ENCODE results near the gene SCAMP1.

SCAMP1 gene

DNA sequence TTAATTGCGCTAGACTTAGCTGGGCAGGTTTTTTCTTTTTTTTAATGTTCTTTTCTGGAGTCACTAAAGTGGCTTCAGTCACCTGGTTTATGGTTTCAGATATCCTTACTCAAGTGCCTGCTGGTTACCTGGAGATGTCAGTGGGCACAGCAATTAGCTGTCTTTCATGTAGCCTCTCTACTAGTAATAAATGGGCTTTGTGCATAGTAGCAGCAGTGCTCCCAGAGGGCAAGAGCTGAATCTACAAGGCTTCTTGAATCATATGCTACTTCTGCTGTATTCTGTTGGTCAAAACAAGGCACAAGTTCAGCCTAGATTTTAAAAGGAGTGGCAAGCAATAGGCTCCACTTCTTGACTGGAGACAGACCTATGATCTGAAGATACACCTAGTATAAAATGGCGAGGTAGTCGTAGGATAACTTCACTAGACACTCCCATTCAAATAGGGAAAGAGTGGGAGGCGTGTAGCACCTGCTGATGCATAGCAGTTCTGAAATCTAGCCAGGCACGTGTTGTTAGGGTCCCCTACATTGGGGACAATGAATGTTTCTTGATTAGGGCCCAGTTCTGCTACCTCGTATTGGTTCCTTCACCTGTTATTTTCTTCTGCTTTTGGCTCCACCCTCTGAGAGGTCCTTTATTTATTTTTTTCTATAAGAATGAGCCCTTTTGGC lies 7.0 kb downstream of the SCAMP1 start:
- Histone ChIP-seq H3K36me3 (ENCODE audit: control insufficient read depth in 2 of 2, insufficient read depth in 1 of 2, low read length in 2 of 2) (no peaks in the 10 kb centered on the region), H3K4me1 (ENCODE audit: control insufficient read depth, insufficient read depth, low read length) (peaks cover 8% of the 10 kb centered on the region), H3K4me3 (ENCODE audit: low read depth, low read length) (no peak overlapping the region), H3K27ac (ENCODE audit: extremely low read depth, low read depth, low read length) (no peak overlapping the region), H3K9me3 (ENCODE audit: control insufficient read depth, insufficient read depth, low read depth, low read length) (no peaks in the 10 kb centered on the region)
- no peak for TF ChIP-seq ZSCAN23 (tag by site-specific recombination; IDR thresholded peaks at IDR 0.05)
- TF ChIP-seq ZNF112 (tag by site-specific recombination; IDR thresholded peaks at IDR 0.05), result no peak
- TF ChIP-seq ZEB2 (tag by site-specific recombination; IDR thresholded peaks at IDR 0.05), result no peak
- TF ChIP-seq ZNF292 (tag by site-specific recombination; IDR thresholded peaks at IDR 0.05; ENCODE audit: borderline replicate concordance, low read depth), result no peak
- TF ChIP-seq, protein P1, sequence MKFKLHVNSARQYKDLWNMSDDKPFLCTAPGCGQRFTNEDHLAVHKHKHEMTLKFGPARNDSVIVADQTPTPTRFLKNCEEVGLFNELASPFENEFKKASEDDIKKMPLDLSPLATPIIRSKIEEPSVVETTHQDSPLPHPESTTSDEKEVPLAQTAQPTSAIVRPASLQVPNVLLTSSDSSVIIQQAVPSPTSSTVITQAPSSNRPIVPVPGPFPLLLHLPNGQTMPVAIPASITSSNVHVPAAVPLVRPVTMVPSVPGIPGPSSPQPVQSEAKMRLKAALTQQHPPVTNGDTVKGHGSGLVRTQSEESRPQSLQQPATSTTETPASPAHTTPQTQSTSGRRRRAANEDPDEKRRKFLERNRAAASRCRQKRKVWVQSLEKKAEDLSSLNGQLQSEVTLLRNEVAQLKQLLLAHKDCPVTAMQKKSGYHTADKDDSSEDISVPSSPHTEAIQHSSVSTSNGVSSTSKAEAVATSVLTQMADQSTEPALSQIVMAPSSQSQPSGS (tag by site-specific recombination; IDR thresholded peaks at IDR 0.05; ENCODE audit: low read depth), result no peak
- TF ChIP-seq OSR2 (tag by site-specific recombination; IDR thresholded peaks at IDR 0.05), result peak; percentile 20; the same call in 1 of the 2 replicates
- no peak for TF ChIP-seq ZNF366 (tag by site-specific recombination; conservative IDR thresholded peaks at IDR 0.05)
- TF ChIP-seq ZNF843 (tag by site-specific recombination; IDR thresholded peaks at IDR 0.05), result no peak
- no peak for TF ChIP-seq ZNF585B (tag by site-specific recombination; IDR thresholded peaks at IDR 0.05)
- ChIA-PET CTCF (interaction anchor here (0.8 to 1.5 kb wide), 3 partner anchors 14 to 42 kb away, joined by 3 to 4 read pairs (median 3); no protein-coding TSS in a partner anchor), POLR2A (interaction anchor here (0.6 kb wide), 1 partner anchor 623 kb away, joined by 3 read pairs; no protein-coding TSS in a partner anchor)

DNA sequence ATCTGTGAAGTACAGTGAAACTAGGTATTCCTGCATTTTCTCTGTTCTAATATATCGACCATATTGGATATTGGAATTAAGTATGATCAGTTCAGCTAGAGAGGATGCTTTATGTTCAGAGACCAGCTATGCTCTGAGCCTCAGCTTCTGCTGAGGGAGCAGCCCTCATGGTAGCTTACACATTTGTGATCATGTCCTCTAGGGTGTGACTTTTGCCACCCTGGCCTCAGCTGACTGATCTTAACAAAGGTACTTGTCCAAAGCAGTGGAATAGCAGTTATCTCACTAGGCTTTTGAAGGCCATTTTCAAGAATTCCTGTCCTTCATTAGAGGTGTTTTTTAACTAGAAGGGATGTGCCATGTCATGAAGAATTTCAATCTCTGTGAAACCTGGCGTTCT lies 9.3 kb downstream of the SCAMP1 start:
- H3K27ac ChIP-seq (ENCODE audit: extremely low read depth, low read depth, low read length), result no peak overlapping the region
- peaks cover 18% of the 10 kb centered on the region for H3K4me1 ChIP-seq (ENCODE audit: control insufficient read depth, insufficient read depth, low read length)
- H3K4me3 ChIP-seq (ENCODE audit: low read depth, low read length), result no peak overlapping the region
- no peaks in the 10 kb centered on the region for H3K9me3 ChIP-seq (ENCODE audit: control insufficient read depth, insufficient read depth, low read depth, low read length)
- POLR2A ChIA-PET, result no interaction called here
- CTCF ChIA-PET, result no interaction called here
- no peak for TF ChIP-seq ZNF501 (tag by site-specific recombination; IDR thresholded peaks at IDR 0.05)
- no peak for TF ChIP-seq ZNF140 (tag by site-specific recombination; IDR thresholded peaks at IDR 0.05)
- TF ChIP-seq, protein P2, sequence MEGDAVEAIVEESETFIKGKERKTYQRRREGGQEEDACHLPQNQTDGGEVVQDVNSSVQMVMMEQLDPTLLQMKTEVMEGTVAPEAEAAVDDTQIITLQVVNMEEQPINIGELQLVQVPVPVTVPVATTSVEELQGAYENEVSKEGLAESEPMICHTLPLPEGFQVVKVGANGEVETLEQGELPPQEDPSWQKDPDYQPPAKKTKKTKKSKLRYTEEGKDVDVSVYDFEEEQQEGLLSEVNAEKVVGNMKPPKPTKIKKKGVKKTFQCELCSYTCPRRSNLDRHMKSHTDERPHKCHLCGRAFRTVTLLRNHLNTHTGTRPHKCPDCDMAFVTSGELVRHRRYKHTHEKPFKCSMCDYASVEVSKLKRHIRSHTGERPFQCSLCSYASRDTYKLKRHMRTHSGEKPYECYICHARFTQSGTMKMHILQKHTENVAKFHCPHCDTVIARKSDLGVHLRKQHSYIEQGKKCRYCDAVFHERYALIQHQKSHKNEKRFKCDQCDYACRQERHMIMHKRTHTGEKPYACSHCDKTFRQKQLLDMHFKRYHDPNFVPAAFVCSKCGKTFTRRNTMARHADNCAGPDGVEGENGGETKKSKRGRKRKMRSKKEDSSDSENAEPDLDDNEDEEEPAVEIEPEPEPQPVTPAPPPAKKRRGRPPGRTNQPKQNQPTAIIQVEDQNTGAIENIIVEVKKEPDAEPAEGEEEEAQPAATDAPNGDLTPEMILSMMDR (tag by site-specific recombination; IDR thresholded peaks at IDR 0.05), result no peak
- TF ChIP-seq ZBTB21 (tag by site-specific recombination; IDR thresholded peaks at IDR 0.05), result no peak
- no peak for TF ChIP-seq ZNF544 (tag by site-specific recombination; IDR thresholded peaks at IDR 0.05)
- TF ChIP-seq, protein P3, sequence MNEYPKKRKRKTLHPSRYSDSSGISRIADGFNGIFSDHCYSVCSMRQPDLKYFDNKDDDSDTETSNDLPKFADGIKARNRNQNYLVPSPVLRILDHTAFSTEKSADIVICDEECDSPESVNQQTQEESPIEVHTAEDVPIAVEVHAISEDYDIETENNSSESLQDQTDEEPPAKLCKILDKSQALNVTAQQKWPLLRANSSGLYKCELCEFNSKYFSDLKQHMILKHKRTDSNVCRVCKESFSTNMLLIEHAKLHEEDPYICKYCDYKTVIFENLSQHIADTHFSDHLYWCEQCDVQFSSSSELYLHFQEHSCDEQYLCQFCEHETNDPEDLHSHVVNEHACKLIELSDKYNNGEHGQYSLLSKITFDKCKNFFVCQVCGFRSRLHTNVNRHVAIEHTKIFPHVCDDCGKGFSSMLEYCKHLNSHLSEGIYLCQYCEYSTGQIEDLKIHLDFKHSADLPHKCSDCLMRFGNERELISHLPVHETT (tag by site-specific recombination; IDR thresholded peaks at IDR 0.05), result no peak
- TF ChIP-seq, protein P4, sequence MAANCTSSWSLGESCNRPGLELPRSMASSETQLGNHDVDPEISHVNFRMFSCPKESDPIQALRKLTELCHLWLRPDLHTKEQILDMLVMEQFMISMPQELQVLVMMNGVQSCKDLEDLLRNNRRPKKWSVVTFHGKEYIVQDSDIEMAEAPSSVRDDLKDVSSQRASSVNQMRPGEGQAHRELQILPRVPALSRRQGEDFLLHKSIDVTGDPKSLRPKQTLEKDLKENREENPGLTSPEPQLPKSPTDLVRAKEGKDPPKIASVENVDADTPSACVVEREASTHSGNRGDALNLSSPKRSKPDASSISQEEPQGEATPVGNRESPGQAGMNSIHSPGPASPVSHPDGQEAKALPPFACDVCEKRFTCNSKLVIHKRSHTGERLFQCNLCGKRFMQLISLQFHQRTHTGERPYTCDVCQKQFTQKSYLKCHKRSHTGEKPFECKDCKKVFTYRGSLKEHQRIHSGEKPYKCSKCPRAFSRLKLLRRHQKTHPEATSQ (tag by site-specific recombination; IDR thresholded peaks at IDR 0.05), result no peak
- TF ChIP-seq ZNF521 (tag by site-specific recombination; IDR thresholded peaks at IDR 0.05), result no peak
- no peaks in the 10 kb centered on the region for H3K36me3 ChIP-seq (ENCODE audit: control insufficient read depth in 2 of 2, insufficient read depth in 1 of 2, low read length in 2 of 2)
